Measurements from ENCODE around the gene OSBPL10. TPM values are rescaled to one million over a fixed set of nuclear protein-coding genes. Genes with fewer than 3 reads are reported as not detected.

The OSBPL10 gene
- total and polyA plus RNA-seq, 4 donors: 3.9 to 33.0 (median 13.1) TPM

DNA sequence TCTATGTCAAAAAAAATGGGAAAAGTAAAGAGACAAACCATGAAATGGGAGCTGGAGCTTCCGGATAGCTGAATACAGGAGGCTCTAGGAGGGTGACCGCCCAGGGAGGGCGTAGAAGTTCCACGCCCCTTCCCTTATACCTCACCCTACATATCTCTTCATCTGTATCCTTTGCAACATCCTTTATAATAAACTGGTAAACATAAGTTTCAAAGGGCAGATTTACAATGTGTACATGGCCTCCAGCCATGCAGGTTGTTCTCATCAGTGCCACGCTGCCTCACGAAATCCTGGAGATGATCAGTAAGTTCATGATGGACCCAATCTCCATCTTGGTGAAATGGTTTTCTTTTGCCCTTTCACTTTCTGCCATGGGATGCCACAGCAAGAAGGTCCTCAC is 121.8 kb downstream of the OSBPL10 start:
- Histone ChIP-seq H3K27me3 (ENCODE audit: control insufficient read depth in 3 of 3, insufficient read depth in 3 of 3, low read length in 2 of 3) (no peaks in the 10 kb centered on the region), H3K9me3 (ENCODE audit: control insufficient read depth in 4 of 4, insufficient read depth in 3 of 4, low read length in 3 of 4) (no peaks in the 10 kb centered on the region), H3K36me3 (ENCODE audit: control insufficient read depth in 4 of 4, insufficient read depth in 4 of 4, low read length in 4 of 4) (peaks cover 0 to 5% (median 0%) of the 10 kb centered on the region in 4 donors), H3K4me3 (no peak overlapping the region), H3K9ac (ENCODE audit: insufficient read depth in 1 of 2, low read length in 2 of 2) (no peak overlapping the region), H3K4me1 (ENCODE audit: control insufficient read depth in 5 of 5, insufficient read depth in 5 of 5, low read length in 5 of 5) (peaks cover 0 to 24% (median 5%) of the 10 kb centered on the region in 5 donors), H3K27ac (ENCODE audit: low read depth in 1 of 2, low read length in 1 of 2) (no peak overlapping the region)
- no peak for TF ChIP-seq CTCF (IDR thresholded peaks at IDR 0.05; ENCODE audit: control extremely low read depth, extremely low read depth)
- WGBS, 2 donors: 81 to 94% methylated on average over 6 of the region's 6 CpGs
- ATAC-seq (ENCODE audit: insufficient read depth, low FRiP score): no peak
- DNase-seq: no peak

- WGBS, 2 donors: 90 to 94% methylated on average over 3 of the region's 3 CpGs
- ATAC-seq (ENCODE audit: insufficient read depth, low FRiP score): no peak
These were observed 122.6 kb downstream of the OSBPL10 start for GRCh38 chr3:31858439-31858838.

DNA sequence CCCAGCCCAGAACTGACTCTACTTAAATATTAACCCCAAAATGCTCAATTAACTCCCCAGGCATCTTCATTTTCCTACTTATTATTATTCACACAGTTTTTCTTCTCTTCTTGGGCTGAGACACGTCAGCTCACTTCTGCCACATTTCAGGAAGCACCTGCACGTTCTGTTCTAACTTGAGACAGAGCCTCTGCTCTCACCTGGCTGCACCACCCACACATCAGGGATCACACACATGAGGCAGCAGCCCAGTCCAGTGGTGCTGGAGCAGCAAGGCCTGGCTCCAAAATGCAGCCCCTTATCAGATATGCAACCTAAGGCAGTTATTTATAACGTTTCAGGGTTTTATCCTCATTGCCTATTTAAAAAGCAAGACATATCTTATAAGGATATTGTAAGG is 127.5 kb downstream of the OSBPL10 start:
- H3K27me3 ChIP-seq (ENCODE audit: control insufficient read depth in 3 of 3, insufficient read depth in 3 of 3, low read length in 2 of 3): no peaks in the 10 kb centered on the region
- H3K36me3 ChIP-seq (ENCODE audit: control insufficient read depth in 4 of 4, insufficient read depth in 4 of 4, low read length in 4 of 4): no peaks in the 10 kb centered on the region
- no peak overlapping the region for H3K4me3 ChIP-seq
- no peaks in the 10 kb centered on the region for H3K9me3 ChIP-seq (ENCODE audit: control insufficient read depth in 4 of 4, insufficient read depth in 3 of 4, low read length in 3 of 4)
- ATAC-seq (ENCODE audit: insufficient read depth, low FRiP score) (no peak), DNase-seq (no peak)
- H3K4me1 ChIP-seq (ENCODE audit: control insufficient read depth in 5 of 5, insufficient read depth in 5 of 5, low read length in 5 of 5): peaks cover 0 to 10% (median 1%) of the 10 kb centered on the region in 5 donors
- no peak overlapping the region for H3K27ac ChIP-seq (ENCODE audit: low read depth in 1 of 2, low read length in 1 of 2)
- no peak for TF ChIP-seq CTCF (IDR thresholded peaks at IDR 0.05; ENCODE audit: control extremely low read depth, extremely low read depth)
- no peak overlapping the region for H3K9ac ChIP-seq (ENCODE audit: insufficient read depth in 1 of 2, low read length in 2 of 2)
- 46 to 58% methylated on average over 3 of the region's 3 CpGs for WGBS, 2 donors

More at GRCh38 chr3:31858439-31858838, 122.6 kb downstream of the OSBPL10 start:
- peaks cover 0 to 5% (median 0%) of the 10 kb centered on the region in 4 donors for H3K36me3 ChIP-seq (ENCODE audit: control insufficient read depth in 4 of 4, insufficient read depth in 4 of 4, low read length in 4 of 4)
- H3K27ac ChIP-seq (ENCODE audit: low read depth in 1 of 2, low read length in 1 of 2): no peak overlapping the region
- no peak for TF ChIP-seq CTCF (IDR thresholded peaks at IDR 0.05; ENCODE audit: control extremely low read depth, extremely low read depth)
- H3K4me1 ChIP-seq (ENCODE audit: control insufficient read depth in 5 of 5, insufficient read depth in 5 of 5, low read length in 5 of 5): peaks cover 0 to 24% (median 5%) of the 10 kb centered on the region in 5 donors
- DNase-seq: no peak
- H3K4me3 ChIP-seq: no peak overlapping the region
- H3K27me3 ChIP-seq (ENCODE audit: control insufficient read depth in 3 of 3, insufficient read depth in 3 of 3, low read length in 2 of 3): no peaks in the 10 kb centered on the region
- H3K9me3 ChIP-seq (ENCODE audit: control insufficient read depth in 4 of 4, insufficient read depth in 3 of 4, low read length in 3 of 4): no peaks in the 10 kb centered on the region
- H3K9ac ChIP-seq (ENCODE audit: insufficient read depth in 1 of 2, low read length in 2 of 2): peak overlapping the region in 1 of 2 donors; percentile 10

DNA sequence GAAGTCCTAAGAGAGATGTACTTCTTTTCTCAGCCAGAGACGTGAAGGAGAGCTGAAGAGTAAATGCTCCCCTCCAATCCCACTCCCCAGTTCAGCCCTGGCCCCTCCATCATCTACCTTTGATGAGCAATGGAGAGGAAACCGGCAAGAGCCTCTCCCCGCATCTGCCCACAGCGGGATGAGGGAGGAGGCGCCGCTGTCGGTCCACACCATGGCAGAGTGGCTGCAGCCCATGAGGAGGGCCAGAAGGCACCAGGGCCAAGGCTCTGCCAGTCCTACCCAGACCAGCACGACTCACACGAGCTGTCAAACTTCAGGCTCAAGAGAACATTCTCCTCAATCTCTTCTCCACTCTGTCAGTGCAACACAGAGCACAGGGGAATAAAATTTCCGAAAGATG is 129.8 kb downstream of the OSBPL10 start:
- H3K36me3 ChIP-seq (ENCODE audit: control insufficient read depth in 4 of 4, insufficient read depth in 4 of 4, low read length in 4 of 4): no peaks in the 10 kb centered on the region
- WGBS, 2 donors: 88 to 92% methylated on average over 10 of the region's 10 CpGs
- DNase-seq: no peak
- no peak for ATAC-seq (ENCODE audit: insufficient read depth, low FRiP score)
- no peak overlapping the region for H3K4me3 ChIP-seq
- peaks cover 0 to 11% (median 1%) of the 10 kb centered on the region in 5 donors for H3K4me1 ChIP-seq (ENCODE audit: control insufficient read depth in 5 of 5, insufficient read depth in 5 of 5, low read length in 5 of 5)
- H3K9me3 ChIP-seq (ENCODE audit: control insufficient read depth in 4 of 4, insufficient read depth in 3 of 4, low read length in 3 of 4): no peaks in the 10 kb centered on the region
- no peak overlapping the region for H3K27ac ChIP-seq (ENCODE audit: low read depth in 1 of 2, low read length in 1 of 2)
- TF ChIP-seq CTCF (IDR thresholded peaks at IDR 0.05; ENCODE audit: control extremely low read depth, extremely low read depth): no peak
- no peak overlapping the region for H3K9ac ChIP-seq (ENCODE audit: insufficient read depth in 1 of 2, low read length in 2 of 2)
- H3K27me3 ChIP-seq (ENCODE audit: control insufficient read depth in 3 of 3, insufficient read depth in 3 of 3, low read length in 2 of 3): no peaks in the 10 kb centered on the region
